GM23338 (cell line): ENCODE measurements around the gene HTR3C. TPM values are rescaled to one million over a fixed set of nuclear protein-coding genes. Genes with fewer than 3 reads are reported as not detected.
"Not testable (repeated sequence)": the region's sequence is repeated elsewhere in the genome, so short reads cannot be mapped to it uniquely, and the experiment has no call there.

Experiments used
- ATAC-seq: fragments of 200-7000 bp; cut with Tn5 transposase; 3 replicates; pipeline ENCODE4 v1.9.1; 2020
- DNase-seq: peaks from one replicate; pipeline ENCODE4 v3.0.0-alpha.2; 2015; ENCODE audit warnings: low spot score
- H2AFZ ChIP-seq: fragments of 200-600 bp; sonication (generic); 2 replicates; pipeline ENCODE4 v1.8.0; 2016; ENCODE audit warnings: antibody characterized with exemption, mild to moderate bottlenecking, moderate library complexity
- H3F3A ChIP-seq: fragments of 200-600 bp; sonication (generic); replicated peaks from 2 replicates; pipeline ENCODE4 v1.8.0; 2017; ENCODE audit warnings: antibody characterized with exemption, mixed run types, low read depth
- H3K27ac ChIP-seq: fragments of 200-600 bp; sonication (generic); 2 replicates; pipeline ENCODE4 v1.6.1; 2016; ENCODE audit warnings: low read depth
- H3K27me3 ChIP-seq: fragments of 200-600 bp; sonication (generic); 2 replicates; pipeline ENCODE4 v1.8.0; 2016; ENCODE audit warnings: mild to moderate bottlenecking, mixed run types, moderate library complexity; ENCODE audit not compliant: insufficient read depth
- H3K36me3 ChIP-seq: fragments of 200-600 bp; sonication (generic); 2 replicates; pipeline ENCODE4 v1.8.0; 2016; ENCODE audit warnings: mild to moderate bottlenecking; ENCODE audit not compliant: insufficient read depth
- H3K4me1 ChIP-seq: fragments of 200-600 bp; sonication (generic); 2 replicates; pipeline ENCODE4 v1.8.0; 2016; ENCODE audit warnings: mild to moderate bottlenecking, moderate library complexity; ENCODE audit not compliant: insufficient read depth
- H3K4me2 ChIP-seq: fragments of 200-600 bp; sonication (generic); 2 replicates; pipeline ENCODE4 v1.7.1; 2017; ENCODE audit warnings: mixed run types
- H3K4me3 ChIP-seq: fragments of 200-600 bp; sonication (generic); 2 replicates; pipeline ENCODE4 v1.6.1; 2016; ENCODE audit warnings: mixed run types
- H3K79me2 ChIP-seq: fragments of 200-600 bp; sonication (generic); replicated peaks from 2 replicates; pipeline ENCODE4 v1.8.0; 2017; ENCODE audit warnings: mild to moderate bottlenecking; ENCODE audit not compliant: insufficient read depth
- H3K9me2 ChIP-seq: fragments of 200-600 bp; sonication (generic); 2 replicates; pipeline ENCODE4 v1.8.0; 2017; ENCODE audit not compliant: insufficient read depth
- H4K20me1 ChIP-seq: fragments of 200-600 bp; sonication (generic); replicated peaks from 2 replicates; pipeline ENCODE4 v1.8.0; 2017; ENCODE audit warnings: mild to moderate bottlenecking; ENCODE audit not compliant: insufficient read depth
- H3K27ac Mint-ChIP-seq: 2 replicates; pipeline ENCODE4 v1.8.0; 2020; ENCODE audit warnings: inconsistent platforms, mild to moderate bottlenecking, moderate library complexity, mixed read lengths
- H3K27me3 Mint-ChIP-seq: 3 replicates; pipeline ENCODE4 v1.8.0; 2022; ENCODE audit warnings: low read depth, mild to moderate bottlenecking, moderate library complexity, mixed read lengths, inconsistent platforms; ENCODE audit not compliant: insufficient read depth, poor library complexity
- H3K36me3 Mint-ChIP-seq: 3 replicates; pipeline ENCODE4 v1.8.0; 2021; ENCODE audit warnings: low read depth, mild to moderate bottlenecking, inconsistent platforms, moderate library complexity, mixed read lengths
- H3K4me1 Mint-ChIP-seq: 3 replicates; pipeline ENCODE4 v1.8.0; 2020; ENCODE audit warnings: mild to moderate bottlenecking, inconsistent platforms, mixed read lengths
- H3K4me3 Mint-ChIP-seq: 3 replicates; pipeline ENCODE4 v1.8.0; 2021; ENCODE audit warnings: moderate library complexity, mild to moderate bottlenecking, inconsistent platforms, mixed read lengths
- H3K9me3 Mint-ChIP-seq: 3 replicates; pipeline ENCODE4 v1.8.0; 2020; ENCODE audit warnings: moderate library complexity, mild to moderate bottlenecking, inconsistent platforms, mixed read lengths
- CTCF ChIP-seq, 2 experiments: fragments of 200-600 bp in 1 of 2; sonication (generic) in 1 of 2; conservative IDR thresholded peaks; 2 replicates each; pipeline versions ENCODE4 v1.5.1 to v1.6.1; 2016 to 2017; ENCODE audit warnings: antibody characterized with exemption in 2 of 2, low read depth in 2 of 2, mild to moderate bottlenecking in 2 of 2, moderate library complexity in 1 of 2
- ETS1 ChIP-seq: IDR thresholded peaks from 2 replicates; pipeline ENCODE4 v1.6.1; 2016; ENCODE audit warnings: antibody characterized with exemption
- EZH2 ChIP-seq: fragments of 200-600 bp; sonication (generic); IDR thresholded peaks from one replicate; pipeline ENCODE4 v1.8.0; 2017; ENCODE audit warnings: antibody characterized with exemption, mild to moderate bottlenecking, low read depth; ENCODE audit not compliant: unreplicated experiment
- NANOG ChIP-seq: IDR thresholded peaks from 2 replicates; pipeline ENCODE4 v1.6.1; 2016; ENCODE audit warnings: antibody characterized with exemption, borderline replicate concordance
- POLR2AphosphoS5 ChIP-seq: IDR thresholded peaks from 2 replicates; pipeline ENCODE4 v1.6.1; 2016; ENCODE audit warnings: antibody characterized with exemption, low read depth
- REST ChIP-seq: IDR thresholded peaks from one replicate; pipeline ENCODE4 v1.6.1; 2018; ENCODE audit warnings: antibody characterized with exemption; ENCODE audit not compliant: unreplicated experiment
- ZNF114 ChIP-seq: fragments of 250-450 bp; sonication (Bioruptor Pico); IDR thresholded peaks from 2 replicates; pipeline ENCODE4 v1.5.0; 2020; ENCODE audit warnings: mild to moderate bottlenecking, moderate library complexity
- ZNF331 ChIP-seq: fragments of 250-450 bp; sonication (Bioruptor Pico); IDR thresholded peaks from 2 replicates; pipeline ENCODE4 v1.5.0; 2020; ENCODE audit warnings: low read depth, mild to moderate bottlenecking, moderate library complexity
- polyA plus RNA-seq: library from polyadenylated mRNA; unstranded; fragments of >200 nt; fragmentation: Nextera tagmentation; extraction: Ambion mirVana; gene quantifications from 2 replicates; pipeline ENCODE4 v1.2.1, GENCODE V29; 2016
- total RNA-seq: library from RNA; depleted of rRNA; stranded (reverse); fragments of >200 nt; shearing (Covaris generic); gene quantifications from 2 replicates; pipeline ENCODE4 v1.2.3, GENCODE V29; 2014

Gene HTR3C
- total and polyA plus RNA-seq, 2 experiments from 2014 or later = not detected

- TF ChIP-seq REST = no peak
- TF ChIP-seq ETS1 = no peak
- no peak for TF ChIP-seq EZH2
- no peak for TF ChIP-seq CTCF (conservative IDR thresholded peaks at IDR 0.05; ENCODE audit: low read depth in 2 of 2)
- no peak for TF ChIP-seq ZNF114 (CRISPR knock-in tag)
- TF ChIP-seq ZNF331 (CRISPR knock-in tag) = no peak
- TF ChIP-seq POLR2AphosphoS5 = no peak
Measured at GRCh38 chr3:184018424-184018973, 34.3 kb upstream of the HTR3C start (continued).

GRCh38 chr3:184022323-184022722 is 30.5 kb upstream of the HTR3C start:
- H3K4me2 ChIP-seq = no peak overlapping the region
- no peak overlapping the region for H2AFZ ChIP-seq
- H3F3A ChIP-seq = no peaks in the 10 kb centered on the region
- H3K9me2 ChIP-seq = no peaks in the 10 kb centered on the region
- no peaks in the 10 kb centered on the region for H3K27me3 ChIP-seq
- H3K27me3 Mint-ChIP-seq = peaks cover 5% of the 10 kb centered on the region
- no peak overlapping the region for H3K4me3 Mint-ChIP-seq
- no peaks in the 10 kb centered on the region for H3K36me3 Mint-ChIP-seq
- H3K27ac ChIP-seq = no peak overlapping the region
- H3K4me3 ChIP-seq = no peak overlapping the region
- TF ChIP-seq ETS1 = no peak
- no peak for TF ChIP-seq NANOG
- no peak for TF ChIP-seq ZNF331 (CRISPR knock-in tag)
- TF ChIP-seq POLR2AphosphoS5 = no peak
- no peak for TF ChIP-seq EZH2
- H4K20me1 ChIP-seq = no peaks in the 10 kb centered on the region
- H3K79me2 ChIP-seq = no peaks in the 10 kb centered on the region
- no peaks in the 10 kb centered on the region for H3K36me3 ChIP-seq
- DNase-seq = no peak
- no peaks in the 10 kb centered on the region for H3K4me1 ChIP-seq
- H3K27ac Mint-ChIP-seq = no peak overlapping the region
- no peaks in the 10 kb centered on the region; the same call in 2 of the 3 replicates for H3K4me1 Mint-ChIP-seq
- H3K9me3 Mint-ChIP-seq = no peaks in the 10 kb centered on the region
- no peak for ATAC-seq

- H4K20me1 ChIP-seq, H3K4me1 Mint-ChIP-seq, H3K9me2 ChIP-seq, DNase-seq, H3K27ac Mint-ChIP-seq, H3K4me3 Mint-ChIP-seq, ATAC-seq, H3K79me2 ChIP-seq, H3K27me3 Mint-ChIP-seq, H3F3A ChIP-seq, H3K4me3 ChIP-seq, H3K27me3 ChIP-seq, H3K4me2 ChIP-seq, H3K27ac ChIP-seq, H3K36me3 Mint-ChIP-seq, H3K4me1 ChIP-seq, H3K9me3 Mint-ChIP-seq, H2AFZ ChIP-seq, H3K36me3 ChIP-seq: not testable (repeated sequence)
Measured at GRCh38 chr3:184025256-184025655, 27.6 kb upstream of the HTR3C start.

- H3K4me3 Mint-ChIP-seq, H3K4me1 ChIP-seq, ATAC-seq: not testable (repeated sequence)
Measured at GRCh38 chr3:184028275-184028890, 24.5 kb upstream of the HTR3C start.

More at GRCh38 chr3:184028275-184028890, 24.5 kb upstream of the HTR3C start:
- H3K27ac ChIP-seq, H4K20me1 ChIP-seq, H3K27me3 Mint-ChIP-seq, H3K4me2 ChIP-seq, DNase-seq, H3K9me2 ChIP-seq, H3K27me3 ChIP-seq, H3F3A ChIP-seq, H2AFZ ChIP-seq, H3K36me3 ChIP-seq, H3K9me3 Mint-ChIP-seq, H3K4me3 ChIP-seq, H3K4me1 Mint-ChIP-seq, H3K27ac Mint-ChIP-seq, H3K79me2 ChIP-seq, H3K36me3 Mint-ChIP-seq: not testable (repeated sequence)
